IPS-20b (cell line): Measurements from ENCODE around the gene MYO5B.

Source experiments
- H3K27ac ChIP-seq: one replicate; pipeline ENCODE4 v1.5.1; 2013; ENCODE audit warnings: low read length
- H3K27me3 ChIP-seq: 2 replicates; pipeline ENCODE4 v1.6.1; 2013; ENCODE audit warnings: mild to moderate bottlenecking, low read length, inconsistent platforms; ENCODE audit not compliant: insufficient read depth
- H3K36me3 ChIP-seq: 2 replicates; pipeline ENCODE4 v1.6.1; 2013; ENCODE audit warnings: low read depth, mild to moderate bottlenecking, inconsistent platforms, low read length, moderate library complexity; ENCODE audit not compliant: insufficient read depth
- H3K4me1 ChIP-seq: 2 replicates; pipeline ENCODE4 v1.6.1; 2013; ENCODE audit warnings: mild to moderate bottlenecking, control low read depth, inconsistent platforms, low read length, moderate library complexity; ENCODE audit not compliant: insufficient read depth
- H3K4me3 ChIP-seq: 2 replicates; pipeline ENCODE4 v1.5.1; 2013; ENCODE audit warnings: mild to moderate bottlenecking, low read length, inconsistent platforms
- H3K9ac ChIP-seq: 2 replicates; pipeline ENCODE4 v1.6.1; 2013; ENCODE audit warnings: low read depth, mild to moderate bottlenecking, inconsistent platforms, low read length, moderate library complexity
- H3K9me3 ChIP-seq: 2 replicates; pipeline ENCODE4 v1.6.1; 2013; ENCODE audit warnings: mild to moderate bottlenecking, low read depth, low read length, inconsistent platforms; ENCODE audit not compliant: insufficient read depth

MYO5B gene

GRCh38 chr18:50024466-50024865 is 170.5 kb downstream of the MYO5B start:
- Histone ChIP-seq H3K9me3 (no peaks in the 10 kb centered on the region), H3K27ac (no peak overlapping the region), H3K4me1 (no peaks in the 10 kb centered on the region), H3K9ac (no peak overlapping the region), H3K36me3 (no peaks in the 10 kb centered on the region), H3K4me3 (no peak overlapping the region), H3K27me3 (no peaks in the 10 kb centered on the region)

- Histone ChIP-seq H3K4me1 (no peaks in the 10 kb centered on the region), H3K4me3 (no peak overlapping the region), H3K9me3 (no peaks in the 10 kb centered on the region), H3K36me3 (no peaks in the 10 kb centered on the region), H3K27ac (no peak overlapping the region), H3K27me3 (no peaks in the 10 kb centered on the region), H3K9ac (no peak overlapping the region)
Measured at GRCh38 chr18:50022985-50023384, 172.0 kb downstream of the MYO5B start.

- no peaks in the 10 kb centered on the region for H3K27me3 ChIP-seq
- no peak overlapping the region for H3K9ac ChIP-seq
- no peak overlapping the region for H3K27ac ChIP-seq
- H3K4me3 ChIP-seq, result no peak overlapping the region
- no peaks in the 10 kb centered on the region for H3K4me1 ChIP-seq
- no peaks in the 10 kb centered on the region for H3K36me3 ChIP-seq
- H3K9me3 ChIP-seq, result no peaks in the 10 kb centered on the region
Measured at GRCh38 chr18:50014606-50015005, 180.3 kb downstream of the MYO5B start.

- Histone ChIP-seq H3K36me3 (no peaks in the 10 kb centered on the region), H3K27me3 (no peaks in the 10 kb centered on the region), H3K27ac (no peak overlapping the region), H3K9ac (no peak overlapping the region), H3K4me3 (no peak overlapping the region), H3K4me1 (no peaks in the 10 kb centered on the region), H3K9me3 (no peaks in the 10 kb centered on the region)
Measured at GRCh38 chr18:50013363-50014138, 181.4 kb downstream of the MYO5B start.

GRCh38 chr18:50011813-50012435 is 183.0 kb downstream of the MYO5B start:
- Histone ChIP-seq H3K4me3 (no peak overlapping the region), H3K9ac (no peak overlapping the region), H3K9me3 (no peaks in the 10 kb centered on the region), H3K27me3 (no peaks in the 10 kb centered on the region), H3K4me1 (no peaks in the 10 kb centered on the region), H3K36me3 (no peaks in the 10 kb centered on the region), H3K27ac (no peak overlapping the region)

GRCh38 chr18:50009773-50010335 is 185.1 kb downstream of the MYO5B start:
- Histone ChIP-seq H3K9ac (no peak overlapping the region), H3K36me3 (no peaks in the 10 kb centered on the region), H3K9me3 (no peaks in the 10 kb centered on the region), H3K4me1 (no peaks in the 10 kb centered on the region), H3K27me3 (no peaks in the 10 kb centered on the region), H3K4me3 (no peak overlapping the region), H3K27ac (no peak overlapping the region)

- Histone ChIP-seq H3K9me3 (no peaks in the 10 kb centered on the region), H3K27me3 (no peaks in the 10 kb centered on the region), H3K4me1 (no peaks in the 10 kb centered on the region), H3K36me3 (no peaks in the 10 kb centered on the region), H3K9ac (no peak overlapping the region), H3K4me3 (no peak overlapping the region), H3K27ac (no peak overlapping the region)
Measured at GRCh38 chr18:50008306-50008705, 186.6 kb downstream of the MYO5B start.

- no peak overlapping the region for H3K27ac ChIP-seq
- no peaks in the 10 kb centered on the region for H3K9me3 ChIP-seq
- no peaks in the 10 kb centered on the region for H3K27me3 ChIP-seq
- H3K9ac ChIP-seq, result no peak overlapping the region
- no peaks in the 10 kb centered on the region for H3K36me3 ChIP-seq
- no peaks in the 10 kb centered on the region for H3K4me1 ChIP-seq
- H3K4me3 ChIP-seq, result no peak overlapping the region
Measured at GRCh38 chr18:50006470-50007046, 188.4 kb downstream of the MYO5B start.

- Histone ChIP-seq H3K9ac (no peak overlapping the region), H3K36me3 (no peaks in the 10 kb centered on the region), H3K27ac (no peak overlapping the region)
Measured at GRCh38 chr18:50004013-50004412, 190.9 kb downstream of the MYO5B start.

GRCh38 chr18:50002781-50003180 is 192.2 kb downstream of the MYO5B start:
- Histone ChIP-seq H3K9ac (no peak overlapping the region), H3K27me3 (no peaks in the 10 kb centered on the region), H3K36me3 (no peaks in the 10 kb centered on the region), H3K4me3 (no peak overlapping the region), H3K9me3 (no peaks in the 10 kb centered on the region), H3K27ac (no peak overlapping the region), H3K4me1 (no peaks in the 10 kb centered on the region)

More at GRCh38 chr18:50004013-50004412, 190.9 kb downstream of the MYO5B start:
- no peaks in the 10 kb centered on the region for H3K9me3 ChIP-seq
- no peak overlapping the region for H3K4me3 ChIP-seq
- no peaks in the 10 kb centered on the region for H3K27me3 ChIP-seq
- no peaks in the 10 kb centered on the region for H3K4me1 ChIP-seq

GRCh38 chr18:50000227-50000626 is 194.7 kb downstream of the MYO5B start:
- H3K4me3 ChIP-seq, result no peak overlapping the region
- no peaks in the 10 kb centered on the region for H3K36me3 ChIP-seq
- no peaks in the 10 kb centered on the region for H3K27me3 ChIP-seq
- no peak overlapping the region for H3K9ac ChIP-seq
- H3K9me3 ChIP-seq, result no peaks in the 10 kb centered on the region
- H3K4me1 ChIP-seq, result no peaks in the 10 kb centered on the region
- no peak overlapping the region for H3K27ac ChIP-seq

- Histone ChIP-seq H3K4me3 (no peak overlapping the region), H3K27ac (no peak overlapping the region), H3K9me3 (no peaks in the 10 kb centered on the region), H3K4me1 (no peaks in the 10 kb centered on the region), H3K9ac (no peak overlapping the region), H3K27me3 (no peaks in the 10 kb centered on the region), H3K36me3 (no peaks in the 10 kb centered on the region)
Measured at GRCh38 chr18:49999128-49999527, 195.8 kb downstream of the MYO5B start.
